A673 (cell line): ENCODE measurements around the gene ZBTB8A. TPM values are rescaled to one million over a fixed set of nuclear protein-coding genes. Genes with fewer than 3 reads are reported as not detected.

Experiments
- BruUV-seq: library from RNA; stranded (reverse); fragments of 400-500 nt; replicated peaks from 2 replicates; lab custom pipeline; 2021; lab: Mats Ljungman, UMichigan
- CTCF ChIA-PET: fragments of 300-600 bp; sonication (Branson Sonifier 250); formaldehyde crosslinking; loops from one replicate; lab custom pipeline; 2022; ENCODE audit warnings: antibody characterized with exemption; lab: Charles Lee
- POLR2A ChIA-PET: fragments of 300-600 bp; sonication (Branson Sonifier 250); formaldehyde crosslinking; loops from one replicate; lab custom pipeline; 2022; ENCODE audit warnings: antibody characterized with exemption; ENCODE audit not compliant: low non-redundant PET; lab: Charles Lee
- DNase-seq: peaks from one replicate; pipeline ENCODE4 v3.0.0-alpha.2; 2015; ENCODE audit warnings: low spot score
- H3K27ac ChIP-seq: fragments of 200-600 bp; sonication (generic); 2 replicates; pipeline ENCODE4 v1.5.1; 2016; ENCODE audit warnings: mixed run types, low read depth, mild to moderate bottlenecking, mixed read lengths, antibody characterized with exemption, low read length; ENCODE audit not compliant: poor library complexity, severe bottlenecking
- H3K27me3 ChIP-seq: fragments of 200-600 bp; sonication (generic); replicated peaks from 2 replicates; pipeline ENCODE4 v1.6.1; 2017; ENCODE audit warnings: mixed run types, low read depth, mild to moderate bottlenecking, mixed read lengths, antibody characterized with exemption, low read length; ENCODE audit not compliant: insufficient read depth, poor library complexity
- H3K36me3 ChIP-seq: fragments of 200-600 bp; sonication (generic); 2 replicates; pipeline ENCODE4 v1.6.1; 2016; ENCODE audit warnings: mixed run types, mild to moderate bottlenecking, mixed read lengths, antibody characterized with exemption, low read length; ENCODE audit not compliant: insufficient read depth, poor library complexity, severe bottlenecking
- H3K4me1 ChIP-seq: fragments of 200-600 bp; sonication (generic); 2 replicates; pipeline ENCODE4 v1.6.1; 2017; ENCODE audit warnings: mixed run types, mild to moderate bottlenecking, mixed read lengths, antibody characterized with exemption, low read length; ENCODE audit not compliant: insufficient read depth, poor library complexity, severe bottlenecking
- H3K4me3 ChIP-seq: fragments of 200-600 bp; sonication (generic); 2 replicates; pipeline ENCODE4 v1.5.1; 2016; ENCODE audit warnings: low read depth, mixed run types, mild to moderate bottlenecking, mixed read lengths, low read length; ENCODE audit not compliant: poor library complexity, severe bottlenecking
- H3K9me3 ChIP-seq: fragments of 200-600 bp; sonication (generic); 2 replicates; pipeline ENCODE4 v1.6.1; 2016; ENCODE audit warnings: mixed run types, low read depth, mild to moderate bottlenecking, mixed read lengths, antibody characterized with exemption, low read length; ENCODE audit not compliant: poor library complexity, severe bottlenecking
- EZH2 ChIP-seq: fragments of 200-600 bp; sonication (generic); IDR thresholded peaks from 2 replicates; pipeline ENCODE4 v1.6.1; 2017; ENCODE audit warnings: borderline replicate concordance, low read depth, mild to moderate bottlenecking, mixed read lengths, antibody characterized with exemption, low read length; ENCODE audit not compliant: poor library complexity, severe bottlenecking
- intact Hi-C: fragments of 100-400 bp; cut with micrococcal nuclease; formaldehyde crosslinking; loops from one replicate; pipeline ENCODE4 v1.10.0; 2022; ENCODE audit not compliant: unreplicated experiment
- total RNA-seq: library from RNA; stranded (reverse); gene quantifications from 2 replicates; pipeline ENCODE4 v1.2.3, GENCODE V29; 2021
- TF ChIP-seq, protein P1 (sequence below): fragments of 300-800, 200-600 bp; sonication (generic); conservative IDR thresholded peaks from 2 replicates; pipeline ENCODE4 v1.5.1; 2017; ENCODE audit warnings: low read depth, mild to moderate bottlenecking, antibody characterized with exemption, low read length, moderate library complexity, mixed read lengths

The ZBTB8A gene
- total RNA-seq, 1 experiment from 2014 or later, result 6.4 TPM

- intact Hi-C loops, result no loop called here
- Histone ChIP-seq H3K4me1 (peaks cover 3% of the 10 kb centered on the region), H3K9me3 (no peaks in the 10 kb centered on the region), H3K36me3 (no peaks in the 10 kb centered on the region), H3K27me3 (peaks cover 5% of the 10 kb centered on the region), H3K4me3 (peak overlapping the region; percentile 51), H3K27ac (no peak overlapping the region)
- POLR2A ChIA-PET, result interaction anchor here (0.5 kb wide), 1 partner anchor 29 kb away, joined by 6 read pairs; no protein-coding TSS in a partner anchor
- TF ChIP-seq, protein P1, sequence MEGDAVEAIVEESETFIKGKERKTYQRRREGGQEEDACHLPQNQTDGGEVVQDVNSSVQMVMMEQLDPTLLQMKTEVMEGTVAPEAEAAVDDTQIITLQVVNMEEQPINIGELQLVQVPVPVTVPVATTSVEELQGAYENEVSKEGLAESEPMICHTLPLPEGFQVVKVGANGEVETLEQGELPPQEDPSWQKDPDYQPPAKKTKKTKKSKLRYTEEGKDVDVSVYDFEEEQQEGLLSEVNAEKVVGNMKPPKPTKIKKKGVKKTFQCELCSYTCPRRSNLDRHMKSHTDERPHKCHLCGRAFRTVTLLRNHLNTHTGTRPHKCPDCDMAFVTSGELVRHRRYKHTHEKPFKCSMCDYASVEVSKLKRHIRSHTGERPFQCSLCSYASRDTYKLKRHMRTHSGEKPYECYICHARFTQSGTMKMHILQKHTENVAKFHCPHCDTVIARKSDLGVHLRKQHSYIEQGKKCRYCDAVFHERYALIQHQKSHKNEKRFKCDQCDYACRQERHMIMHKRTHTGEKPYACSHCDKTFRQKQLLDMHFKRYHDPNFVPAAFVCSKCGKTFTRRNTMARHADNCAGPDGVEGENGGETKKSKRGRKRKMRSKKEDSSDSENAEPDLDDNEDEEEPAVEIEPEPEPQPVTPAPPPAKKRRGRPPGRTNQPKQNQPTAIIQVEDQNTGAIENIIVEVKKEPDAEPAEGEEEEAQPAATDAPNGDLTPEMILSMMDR, result no peak
- TF ChIP-seq EZH2, result no peak
- BruUV-seq, result no TSS peak
- DNase-seq, result peak; percentile 62
- CTCF ChIA-PET, result interaction anchor here (0.6 kb wide), 1 partner anchor 354 kb away, joined by 4 read pairs; no protein-coding TSS in a partner anchor
These were observed 651 bp downstream of the ZBTB8A start for GRCh38 chr1:32539584-32540571.

GRCh38 chr1:32540605-32541004 lies 1.4 kb downstream of the ZBTB8A start:
- Histone ChIP-seq H3K4me1 (peaks cover 10% of the 10 kb centered on the region), H3K27ac (no peak overlapping the region), H3K9me3 (no peaks in the 10 kb centered on the region), H3K27me3 (peaks cover 4% of the 10 kb centered on the region), H3K36me3 (no peaks in the 10 kb centered on the region), H3K4me3 (peak overlapping the region; percentile 51)
- BruUV-seq, result TSS peak; percentile 40
- intact Hi-C loops, result no loop called here
- CTCF ChIA-PET, result no interaction called here
- no peak for DNase-seq
- POLR2A ChIA-PET, result interaction anchor here (0.5 kb wide), 1 partner anchor 29 kb away, joined by 6 read pairs; no protein-coding TSS in a partner anchor
- TF ChIP-seq, protein P1, result no peak
- no peak for TF ChIP-seq EZH2

DNA sequence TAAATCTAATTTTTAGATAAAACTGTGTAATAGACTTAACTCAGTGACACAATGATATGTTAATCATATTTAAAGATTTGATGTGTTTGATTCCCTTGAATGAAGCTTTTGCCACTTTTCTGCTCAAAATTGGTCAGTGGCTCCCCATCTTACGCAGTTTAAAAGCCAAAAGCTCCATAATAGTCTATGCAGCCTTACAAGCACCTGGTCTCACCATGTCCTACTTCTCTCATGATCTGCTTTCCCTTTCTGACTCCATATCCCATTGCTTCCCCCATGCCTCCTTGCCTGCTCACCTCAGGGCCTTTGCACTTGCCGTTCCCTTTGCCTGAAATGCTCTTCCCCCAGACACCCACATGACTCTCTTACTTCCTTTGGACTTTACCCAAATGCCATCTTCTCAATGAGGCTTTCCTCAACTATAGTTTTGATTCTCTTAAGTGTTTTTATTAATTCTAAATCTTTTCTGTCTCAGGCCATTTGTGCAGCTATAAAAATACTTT lies 1.9 kb downstream of the ZBTB8A start:
- intact Hi-C loops, result no loop called here
- BruUV-seq, result no TSS peak
- Histone ChIP-seq H3K27ac (no peak overlapping the region), H3K36me3 (no peaks in the 10 kb centered on the region), H3K27me3 (no peaks in the 10 kb centered on the region), H3K9me3 (no peaks in the 10 kb centered on the region), H3K4me3 (no peak overlapping the region), H3K4me1 (peaks cover 14% of the 10 kb centered on the region)
- ChIA-PET POLR2A (no interaction called here), CTCF (no interaction called here)
- TF ChIP-seq EZH2, result no peak
- TF ChIP-seq, protein P1, result no peak
- no peak for DNase-seq
